Measurements from ENCODE around the gene OR2T11.
"Not testable (repeated sequence)": the region's sequence is repeated elsewhere in the genome, so short reads cannot be mapped to it uniquely, and the experiment has no call there.

Gene OR2T11, protein sequence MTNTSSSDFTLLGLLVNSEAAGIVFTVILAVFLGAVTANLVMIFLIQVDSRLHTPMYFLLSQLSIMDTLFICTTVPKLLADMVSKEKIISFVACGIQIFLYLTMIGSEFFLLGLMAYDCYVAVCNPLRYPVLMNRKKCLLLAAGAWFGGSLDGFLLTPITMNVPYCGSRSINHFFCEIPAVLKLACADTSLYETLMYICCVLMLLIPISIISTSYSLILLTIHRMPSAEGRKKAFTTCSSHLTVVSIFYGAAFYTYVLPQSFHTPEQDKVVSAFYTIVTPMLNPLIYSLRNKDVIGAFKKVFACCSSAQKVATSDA

DNA sequence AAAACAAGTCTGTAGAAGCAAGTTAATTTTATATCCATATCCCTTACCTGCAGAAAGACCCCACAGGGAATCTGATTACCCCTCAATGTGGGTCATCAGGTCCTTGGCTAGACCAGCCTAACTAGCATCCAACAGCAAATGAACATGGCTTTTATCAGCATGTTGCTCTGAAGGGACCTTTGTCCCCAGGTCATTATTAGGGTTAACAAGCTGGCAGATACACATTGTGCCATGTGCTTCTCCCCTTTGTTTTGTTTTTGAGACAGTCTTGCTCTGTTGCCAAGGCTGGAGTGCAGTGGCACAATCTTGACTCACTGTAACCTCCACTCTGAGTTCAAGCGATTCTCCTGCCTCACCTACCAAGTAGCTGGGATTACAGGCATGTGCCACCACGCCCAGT lies at the start of gene OR2T11:
Gene OR2T11, minus strand, starts transcription at position 101 of the 400 bp plus-strand sequence. CDS start 7,963 bp downstream, outside the sequence.
- DNase-seq: not testable (repeated sequence)

DNA sequence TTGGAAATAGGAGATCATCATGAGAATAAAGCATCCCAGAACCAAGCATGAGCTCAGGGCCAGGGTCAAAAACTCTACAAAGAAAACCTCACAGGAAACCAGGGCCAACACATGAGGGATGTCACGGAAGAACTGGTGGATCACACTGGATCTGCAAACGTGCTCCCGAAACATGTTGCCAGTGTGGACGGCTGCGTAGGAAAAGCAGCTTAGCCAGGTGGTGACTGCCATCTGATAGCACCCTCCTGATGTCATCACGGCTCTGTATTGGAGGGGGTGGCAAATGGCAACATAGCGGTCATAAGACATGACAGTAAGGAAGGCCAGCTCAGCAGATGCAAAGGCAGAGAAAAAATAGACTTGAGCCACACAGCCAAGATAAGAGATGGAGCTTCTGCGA lies 46.8 kb upstream of the OR2T11 start:
- DNase-seq: no peak

DNA sequence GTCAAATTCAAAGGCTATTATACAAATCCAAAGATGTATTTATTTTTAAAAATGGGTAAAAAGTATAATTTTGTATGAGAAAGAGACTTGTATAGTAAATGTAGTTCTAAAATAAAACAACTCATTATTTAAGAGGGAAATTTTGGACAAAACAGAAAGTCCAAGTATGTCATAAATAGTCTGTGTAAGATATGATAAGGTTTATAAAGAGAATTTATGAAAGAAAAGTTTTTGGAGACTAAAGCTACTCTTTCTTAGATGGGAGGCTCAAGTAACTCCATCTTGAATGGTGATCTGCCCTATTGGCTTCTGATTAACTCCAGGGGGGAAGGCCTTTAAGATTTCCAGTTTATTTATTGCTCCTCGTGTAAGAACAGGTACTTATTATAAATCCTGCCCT lies 35.1 kb upstream of the OR2T11 start:
- no peak for DNase-seq

DNA sequence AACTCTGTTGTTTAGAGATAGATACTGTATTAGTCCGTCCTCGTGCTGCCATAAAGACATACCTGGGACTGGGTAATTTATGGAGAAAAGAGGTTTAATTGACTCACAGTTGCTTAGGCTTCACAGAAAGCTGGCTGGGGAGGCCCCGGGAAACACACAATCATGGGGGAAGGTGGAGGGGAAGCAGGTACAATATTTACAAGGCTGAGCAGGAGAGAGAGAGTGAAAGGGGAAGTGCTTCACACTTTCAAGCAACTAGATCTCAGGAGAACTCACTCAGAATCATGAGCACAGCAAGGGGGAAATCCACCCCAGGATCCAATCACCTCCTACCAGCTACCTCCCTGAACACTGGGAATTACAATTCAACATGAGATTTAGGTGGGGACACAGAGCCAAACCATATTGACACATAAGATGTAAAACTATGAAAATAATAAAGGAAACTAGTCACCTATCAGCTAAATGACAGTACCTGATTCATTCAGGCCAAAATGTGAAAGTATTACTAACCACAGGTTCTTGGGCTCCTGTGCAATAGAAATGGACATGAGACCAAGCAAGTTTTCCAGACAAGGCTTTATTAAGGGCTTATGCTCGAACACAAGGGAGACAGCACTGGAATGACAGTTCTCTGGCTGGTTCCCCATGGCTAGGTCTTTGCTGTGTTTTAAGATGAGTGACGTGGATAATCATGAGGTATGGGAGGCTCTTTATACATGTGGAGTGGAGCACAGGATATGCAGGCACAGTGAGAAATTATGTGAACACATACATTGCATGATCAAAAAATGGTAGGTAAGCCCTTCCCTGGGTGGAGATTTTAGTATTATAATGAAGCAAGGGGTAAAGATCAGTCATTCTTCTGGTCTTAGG lies 28.8 kb upstream of the OR2T11 start:
- DNase-seq: not testable (repeated sequence)

DNA sequence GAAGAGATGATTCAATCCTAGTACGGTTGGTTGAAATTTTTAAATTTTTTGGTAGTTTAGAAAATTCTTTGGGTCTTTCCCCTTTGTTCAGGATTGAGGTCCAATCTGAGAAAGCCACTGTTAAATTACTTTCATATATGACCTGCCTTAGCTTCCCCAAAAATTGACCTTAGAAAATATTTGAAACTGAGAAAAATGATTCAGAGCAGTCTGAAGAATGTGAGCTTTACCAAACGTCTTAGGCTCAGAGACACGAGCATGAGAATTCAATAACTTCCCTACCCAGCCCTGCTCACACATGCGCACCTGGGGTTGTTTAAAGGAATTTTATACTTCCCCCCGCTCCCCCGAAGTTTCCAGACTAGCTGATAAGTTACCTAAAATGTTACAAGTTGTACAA lies 21.9 kb upstream of the OR2T11 start:
- not testable (repeated sequence) for DNase-seq

DNA sequence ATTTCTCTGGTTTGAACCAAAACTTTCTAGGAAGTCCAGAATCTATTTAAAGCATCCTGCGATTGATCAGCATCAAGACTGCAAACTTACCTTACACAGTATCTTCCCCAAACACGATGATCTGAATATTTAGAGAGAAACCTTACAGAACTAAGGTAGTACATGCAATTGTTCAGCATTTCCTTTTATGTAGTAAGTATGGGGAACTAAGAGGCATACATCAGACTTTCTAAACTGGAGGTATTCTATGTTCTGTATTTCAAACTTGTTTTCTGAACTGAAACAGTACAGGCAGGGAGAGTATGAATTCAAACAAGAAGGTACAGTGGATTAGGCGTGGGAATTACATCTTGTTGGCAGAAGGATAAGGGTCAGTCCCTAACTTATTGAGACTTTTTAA lies 20.5 kb upstream of the OR2T11 start, which contains the start of gene OR2T27:
Gene OR2T27, minus strand, starts transcription at position 175 of the 400 bp plus-strand sequence. CDS start 4,644 bp downstream, outside the sequence.
- DNase-seq: not testable (repeated sequence)

DNA sequence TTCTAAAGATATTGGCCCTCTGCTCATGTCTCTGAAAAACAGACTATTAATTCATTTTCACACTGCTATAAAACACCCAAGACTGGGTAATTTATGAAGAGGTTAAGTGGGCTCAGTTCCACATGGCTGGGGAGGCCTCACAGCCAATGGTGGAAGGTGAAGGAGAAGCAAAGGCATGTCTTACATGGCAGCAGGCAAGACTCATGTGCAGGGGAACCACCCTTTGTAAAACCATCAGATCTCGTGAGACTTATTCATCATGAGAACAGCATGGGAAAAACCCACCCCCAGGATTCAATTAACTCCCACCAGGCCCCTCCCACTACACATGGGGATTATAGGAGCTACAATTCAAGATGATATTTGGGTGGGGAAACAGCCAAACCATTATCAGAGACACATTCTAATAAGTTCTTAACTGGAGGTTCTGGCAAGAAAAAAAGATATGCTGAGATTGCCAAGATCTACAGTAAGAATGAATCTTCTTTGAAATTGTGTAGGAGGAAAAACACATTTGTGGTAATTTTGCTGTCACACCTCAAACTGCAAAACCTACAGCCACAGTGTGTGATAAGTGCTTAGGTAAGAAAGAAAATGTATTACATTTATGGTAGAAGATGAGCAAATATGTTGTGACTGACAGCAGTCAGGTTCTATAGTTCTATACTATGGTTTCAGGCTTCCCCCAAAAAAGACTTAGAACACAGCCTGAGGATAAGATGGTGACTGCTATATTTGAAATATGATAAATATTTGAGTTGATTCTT lies 14.1 kb upstream of the OR2T11 start:
- not testable (repeated sequence) for DNase-seq

DNA sequence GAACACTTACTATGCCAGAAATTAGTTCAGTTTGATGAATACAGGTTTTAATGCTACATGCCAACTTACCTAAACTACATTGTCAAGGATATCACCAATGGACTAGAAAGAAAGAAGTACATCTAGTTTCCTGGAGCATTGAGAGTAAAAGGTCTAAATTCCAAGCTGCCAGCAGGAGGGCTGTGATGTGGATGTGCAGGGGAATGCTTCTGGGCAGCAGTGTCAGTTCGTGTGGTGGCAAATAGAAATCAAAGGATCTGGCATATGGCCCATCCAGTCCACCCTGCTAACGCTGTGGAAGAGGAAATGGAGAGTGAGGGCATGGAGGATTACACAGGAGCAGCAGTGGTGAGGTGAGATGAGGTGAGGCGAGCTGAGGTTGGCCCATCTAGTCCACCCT lies 10.3 kb upstream of the OR2T11 start, which contains the start of gene OR2T35:
Gene OR2T35, minus strand, starts transcription at position 101 of the 400 bp plus-strand sequence. CDS start 6,020 bp downstream, outside the sequence.
- DNase-seq: not testable (repeated sequence)

DNA sequence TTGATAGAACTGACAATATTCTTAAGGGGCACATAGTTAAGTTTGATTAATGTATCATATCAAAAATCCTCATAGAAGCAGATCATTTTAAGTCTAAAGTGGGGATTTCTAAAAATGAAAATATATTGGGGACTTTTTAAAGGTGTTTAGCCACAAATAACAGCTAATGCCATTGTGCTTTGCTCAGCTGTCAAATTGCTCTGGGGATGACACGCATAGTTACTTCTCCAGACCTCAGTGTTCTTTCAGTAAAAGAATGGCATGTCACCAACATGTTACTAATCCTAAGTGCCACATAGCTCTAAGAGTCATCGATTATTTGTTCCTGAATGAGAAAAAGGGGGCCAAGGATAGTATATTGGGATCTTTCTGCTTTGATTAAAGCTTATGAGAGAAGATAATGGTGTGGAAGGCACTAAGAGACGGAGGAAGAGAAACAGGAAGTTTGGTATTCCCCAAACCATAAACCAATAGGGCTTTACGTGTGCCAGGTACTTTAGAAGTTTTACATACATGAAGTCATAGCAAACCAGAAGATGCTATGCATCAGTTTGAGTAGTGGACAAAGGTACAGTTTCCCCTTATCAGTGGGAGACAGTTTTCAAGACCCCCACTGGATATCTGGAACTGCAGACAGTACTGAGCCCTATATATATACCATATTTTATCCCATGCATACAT lies 8.2 kb upstream of the OR2T11 start:
- DNase-seq: not testable (repeated sequence)

DNA sequence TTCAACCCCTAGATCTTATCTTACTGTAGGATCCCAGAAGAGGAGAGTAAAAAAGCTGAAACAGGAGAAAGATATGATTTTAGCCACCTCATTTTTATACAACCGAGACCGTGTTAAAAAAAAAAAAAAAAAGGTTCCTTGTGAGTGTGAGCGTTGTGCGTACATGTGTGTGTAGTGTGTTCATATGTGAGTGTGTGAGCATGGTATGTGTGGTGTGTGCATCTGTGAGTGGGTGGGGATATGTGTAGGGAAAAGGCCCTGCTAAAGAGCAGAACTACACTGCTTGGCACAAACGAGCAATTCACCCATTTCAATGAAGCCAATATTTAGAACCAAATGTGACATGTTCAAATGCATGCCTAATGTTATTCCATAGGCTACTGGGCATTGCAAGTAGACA lies 6.7 kb upstream of the OR2T11 start:
- DNase-seq: not testable (repeated sequence)

DNA sequence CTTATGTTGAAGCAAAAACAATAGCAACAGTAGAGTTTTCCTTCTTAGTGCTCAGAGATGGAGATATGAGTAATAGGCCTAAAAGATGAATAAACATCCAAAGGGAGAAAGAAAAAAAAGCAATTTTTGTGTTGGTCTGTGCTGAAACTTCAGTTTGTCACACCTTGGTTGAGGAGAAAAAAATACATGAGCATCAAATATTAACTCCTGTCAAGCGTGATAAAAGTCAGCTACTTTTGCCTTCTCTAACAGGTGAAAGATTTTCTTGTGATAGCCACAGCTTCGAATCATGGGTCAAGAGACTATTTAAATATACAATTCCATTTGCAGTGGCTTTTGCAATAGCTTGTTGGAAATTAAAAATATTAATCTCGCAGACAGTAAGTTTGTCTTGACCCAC lies 6.0 kb upstream of the OR2T11 start:
- DNase-seq: not testable (repeated sequence)

DNA sequence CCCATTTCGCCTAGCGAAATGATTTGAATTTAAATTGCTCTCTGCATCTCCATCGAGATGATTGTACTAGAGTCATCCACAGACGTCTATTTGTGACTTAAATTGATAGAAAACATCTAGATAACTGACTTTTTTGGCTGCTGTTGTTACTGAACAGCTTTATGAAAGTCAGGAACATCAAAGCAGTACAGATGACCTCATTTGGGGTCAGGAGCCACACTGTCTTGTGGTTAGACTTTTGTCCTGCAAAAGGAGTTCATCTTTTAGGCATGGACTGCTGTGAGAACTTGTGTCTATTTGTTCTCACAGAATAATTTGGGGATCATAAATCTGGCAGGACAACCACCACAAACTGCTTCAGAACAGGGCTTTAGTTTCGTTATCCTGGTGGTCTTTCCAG lies 4.8 kb upstream of the OR2T11 start:
- DNase-seq: not testable (repeated sequence)

DNA sequence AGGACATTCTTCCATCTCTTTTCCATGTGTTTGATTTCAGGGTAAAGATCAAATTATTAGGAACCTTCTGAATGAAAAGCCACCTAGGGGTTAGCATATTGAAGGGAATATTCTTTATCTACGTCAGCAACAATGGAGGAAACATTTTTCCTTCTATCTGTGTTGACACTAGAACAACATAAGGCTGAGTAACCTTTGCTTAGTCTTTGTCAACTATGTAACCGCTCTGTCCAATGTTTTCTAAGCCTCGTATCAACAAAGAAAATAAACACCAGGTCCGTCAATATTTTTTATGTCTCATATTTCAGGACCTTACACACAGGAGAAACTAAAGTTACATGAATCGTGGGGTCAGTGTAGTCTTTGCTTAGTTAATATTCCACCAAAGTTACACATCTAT lies 1.7 kb upstream of the OR2T11 start:
- DNase-seq: not testable (repeated sequence)

DNA sequence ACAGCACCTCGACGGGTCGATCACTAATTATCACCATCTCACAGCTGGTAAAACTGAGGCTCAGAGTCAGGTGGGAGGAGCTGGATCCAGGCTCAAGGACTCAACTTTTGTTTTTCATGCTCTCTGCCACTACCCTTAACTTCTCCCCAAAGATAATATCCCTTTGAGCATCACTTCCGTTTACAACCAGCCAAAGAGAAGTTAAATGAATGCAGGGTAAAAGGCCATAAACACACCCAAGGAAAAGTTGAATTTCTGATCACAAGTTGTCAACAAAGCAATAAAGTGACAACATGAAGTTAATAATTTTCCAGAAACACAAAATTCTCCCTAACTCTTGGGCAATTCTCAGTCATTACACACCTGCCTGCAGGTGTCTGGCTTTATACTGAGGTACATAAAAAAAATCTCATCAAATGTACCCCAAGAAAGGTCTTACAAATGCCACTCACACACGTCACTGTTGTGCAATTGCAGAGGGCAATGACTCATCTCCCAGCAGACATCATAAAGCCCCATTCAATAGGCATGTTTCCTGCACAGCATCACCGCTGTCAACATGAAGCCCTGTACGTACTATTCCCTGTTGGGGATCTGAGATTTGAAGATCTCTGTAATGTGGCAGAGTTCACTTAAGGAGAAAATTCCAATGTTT lies 3.4 kb downstream of the OR2T11 start:
- DNase-seq: no peak

DNA sequence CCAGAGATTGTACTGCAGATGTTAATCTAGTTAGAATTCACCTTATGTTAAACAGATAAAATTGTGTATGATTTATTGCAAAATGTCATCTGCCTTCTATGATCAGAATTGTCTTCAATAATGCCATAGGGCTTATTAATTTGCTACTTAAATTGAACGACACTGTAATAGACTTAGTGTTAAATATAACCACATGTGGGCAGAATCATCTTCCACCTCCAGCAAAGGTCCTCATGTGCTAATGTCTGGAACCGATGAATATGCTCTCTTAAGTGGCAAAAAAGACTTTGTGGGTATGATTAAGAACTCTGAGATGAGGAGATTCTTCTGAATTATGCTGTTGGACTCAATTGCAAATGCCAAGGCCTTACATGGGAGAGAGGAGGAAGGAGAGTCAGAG lies 4.3 kb downstream of the OR2T11 start:
- no peak for DNase-seq

DNA sequence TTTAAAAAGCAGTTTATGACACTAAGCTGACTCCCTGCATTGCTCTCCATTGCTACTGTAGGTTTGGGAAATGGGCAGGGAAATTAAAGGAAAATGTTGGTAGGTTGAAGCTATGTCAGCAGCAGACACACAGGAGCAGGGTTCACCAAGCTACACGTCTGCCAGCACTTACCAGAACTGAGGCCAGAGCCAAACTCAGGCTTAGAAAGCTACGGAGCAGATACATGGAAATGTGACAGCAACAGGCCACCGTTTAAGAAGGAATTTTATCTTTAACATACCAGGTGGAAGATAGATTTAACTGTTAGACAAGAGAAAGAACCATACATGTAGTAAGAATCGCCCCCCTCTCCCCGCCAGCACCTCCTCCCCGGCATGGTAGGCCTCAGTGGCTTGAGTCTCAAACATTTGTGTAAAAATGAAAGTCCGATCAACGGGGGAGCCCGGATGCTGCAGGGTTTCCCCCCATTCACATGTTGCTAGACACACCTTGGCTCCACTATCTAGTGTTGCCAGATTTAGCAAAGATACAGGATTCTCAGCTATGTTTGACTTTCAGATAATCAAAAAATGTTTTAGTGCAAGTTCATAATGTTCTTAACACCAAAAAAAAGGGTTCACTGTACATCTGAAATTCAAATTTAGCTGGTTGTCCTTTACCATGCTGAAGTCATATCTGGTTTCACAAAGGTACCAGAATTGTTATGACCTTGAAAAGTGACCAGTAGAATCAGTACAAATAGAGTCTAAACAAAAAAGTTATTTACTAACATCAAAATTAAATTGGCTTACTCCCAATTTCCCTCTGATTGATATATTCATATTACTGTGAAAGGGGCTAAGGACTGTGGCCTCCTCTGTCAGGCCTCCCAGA lies 6.7 kb downstream of the OR2T11 start:
- DNase-seq: no peak

DNA sequence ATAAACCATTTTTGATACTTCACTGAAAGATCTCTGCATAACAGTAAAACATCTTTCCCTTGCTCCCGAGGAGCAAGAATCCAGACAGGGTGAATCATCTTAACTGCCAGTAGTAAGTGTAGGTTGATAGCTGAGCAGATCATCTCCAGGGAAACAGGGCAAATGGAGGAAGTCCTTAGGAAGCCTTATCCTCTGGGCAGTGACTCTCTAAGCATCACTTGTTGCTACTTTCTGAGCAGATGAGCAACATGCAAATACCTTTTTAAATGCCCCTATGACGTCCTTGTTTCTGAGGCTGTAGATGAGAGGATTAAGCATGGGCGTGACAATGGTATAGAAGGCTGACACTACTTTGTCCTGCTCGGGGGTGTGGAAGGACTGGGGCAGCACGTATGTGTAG lies 8.9 kb downstream of the OR2T11 start:
- DNase-seq: no peak

DNA sequence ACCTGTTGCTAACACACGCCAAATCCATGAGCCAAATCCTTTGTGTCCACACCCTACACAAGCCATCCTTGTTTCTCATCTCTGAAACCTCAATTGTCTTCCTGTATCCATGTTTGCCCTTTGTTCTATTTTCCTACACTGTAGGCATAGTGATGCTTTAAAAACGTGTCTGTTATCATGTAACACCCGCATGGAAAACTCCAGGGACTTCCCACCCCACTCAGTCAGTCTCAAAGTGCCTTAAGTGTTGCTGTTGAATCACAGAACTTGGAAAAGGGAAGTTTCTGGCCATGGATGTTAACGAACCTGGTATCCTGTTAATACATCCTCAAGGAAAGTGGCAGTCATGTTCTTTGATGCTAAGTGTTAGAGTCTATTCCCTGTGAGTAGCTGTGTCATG lies 9.7 kb downstream of the OR2T11 start:
- DNase-seq: no peak

DNA sequence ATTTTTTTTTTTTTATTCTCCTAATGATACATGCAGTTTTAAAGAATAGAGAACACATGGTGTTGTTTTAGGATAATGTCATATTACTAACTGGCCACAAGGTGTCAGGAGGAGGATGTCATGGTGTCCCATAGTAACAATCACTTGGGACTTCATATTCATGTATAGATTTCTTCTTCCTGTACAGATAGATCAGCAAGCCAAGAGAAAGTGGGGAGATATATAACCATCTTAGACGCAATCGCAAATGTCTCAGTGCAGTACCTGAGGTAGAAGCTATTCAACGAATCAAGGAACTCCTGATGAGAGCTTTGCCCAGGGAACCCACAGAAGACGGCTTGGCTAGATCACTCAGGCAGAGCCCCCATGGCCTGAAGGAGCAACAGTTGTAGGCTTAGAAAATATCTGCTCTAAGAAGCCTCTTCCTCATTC lies 12.3 kb downstream of the OR2T11 start:
- DNase-seq: no peak

DNA sequence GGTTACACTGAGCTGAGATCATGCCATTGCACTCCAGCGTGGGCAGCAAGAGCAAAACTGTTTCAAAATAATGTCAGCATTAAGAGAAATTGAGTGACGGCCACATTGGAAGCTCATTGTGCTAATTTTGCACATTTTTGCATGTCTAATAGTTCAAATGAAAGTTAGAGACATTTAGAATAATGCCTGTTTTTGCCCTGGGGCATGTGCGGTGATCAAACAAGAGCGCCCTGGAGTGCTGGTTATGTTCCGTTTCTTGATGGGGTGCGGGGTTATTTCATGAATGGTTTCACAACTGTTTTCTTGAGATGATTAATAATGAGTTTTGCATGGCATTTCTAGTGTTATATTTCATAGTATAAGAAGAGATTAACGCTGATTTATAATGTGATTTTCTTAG lies 13.1 kb downstream of the OR2T11 start:
- no peak for DNase-seq

DNA sequence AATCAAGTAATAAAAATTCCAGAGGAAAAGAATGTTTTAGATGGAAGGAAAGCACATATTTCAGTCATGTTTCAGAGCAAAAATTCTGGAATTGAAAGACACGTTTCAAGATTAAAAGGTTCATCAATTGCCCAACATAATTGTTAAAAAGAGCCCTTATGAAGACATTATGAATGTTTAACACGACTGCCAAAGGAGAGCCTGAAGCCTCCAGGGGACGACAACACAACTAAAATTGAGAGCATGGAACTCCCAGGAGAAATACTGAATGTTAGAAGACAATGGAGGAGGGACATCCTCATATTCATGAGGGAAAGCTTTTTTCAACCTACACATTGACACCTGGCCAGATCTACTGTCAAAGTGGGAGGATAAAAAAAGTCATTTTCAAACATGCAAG lies 16.0 kb downstream of the OR2T11 start:
- DNase-seq: no peak

All from GOT3 (cell line).